H1 (cell line): ENCODE results near the gene PPP4R1. TPM values are rescaled to one million over a fixed set of nuclear protein-coding genes. Genes with fewer than 3 reads are reported as not detected.

Experiments
- POU5F1 ChIP-seq: IDR thresholded peaks from 2 replicates; pipeline ENCODE4 v1.6.1; 2011; ENCODE audit warnings: low read depth, mild to moderate bottlenecking, low read length, moderate library complexity
- SP4 ChIP-seq: IDR thresholded peaks from 2 replicates; pipeline ENCODE4 v1.6.1; 2012; ENCODE audit warnings: low read length, inconsistent platforms
- SRF ChIP-seq: IDR thresholded peaks from 2 replicates; pipeline ENCODE4 v1.6.1; 2011; ENCODE audit warnings: mild to moderate bottlenecking, low read depth, low read length, moderate library complexity
- polyA plus RNA-seq, 7 experiments: library from polyadenylated mRNA; depleted of rRNA in 3 of 7; stranded (reverse) in 5 of 7; unstranded in 2 of 7; fragments of >200 nt in 5 of 7; fragments of 200-250 nt in 2 of 7; gene quantifications; 1 replicate in 5 of 7; 2 replicates in 1 of 7; 4 replicates in 1 of 7; pipeline versions ENCODE4 v1.2.1 to v1.2.3, GENCODE V29; 2011 to 2013; ENCODE audit warnings: missing spikeins in 2 of 7, mixed read lengths in 2 of 7
- total RNA-seq: library from RNA; stranded (reverse); fragmentation: NEBNext Ultra II Directional; extraction: Animal tissue kit (Norgen Biotek cat#: 25700); gene quantifications from 2 replicates; pipeline ENCODE4 v1.2.1, GENCODE V29; 2021
- TF ChIP-seq, protein P1 (sequence below): IDR thresholded peaks from 2 replicates; pipeline ENCODE4 v1.6.1; 2012; ENCODE audit warnings: inconsistent platforms
- TF ChIP-seq, protein P2 (sequence below), 3 experiments: IDR thresholded peaks; 1 replicate in 2 of 3; 2 replicates in 1 of 3; pipeline versions ENCODE4 v1.5.1 to v1.6.1; 2011; ENCODE audit warnings: low read length in 3 of 3, mild to moderate bottlenecking in 3 of 3, inconsistent platforms in 2 of 3, low read depth in 1 of 3, moderate library complexity in 1 of 3; ENCODE audit not compliant: insufficient read depth in 1 of 3; ENCODE audit errors: control extremely low read depth in 1 of 3

Gene PPP4R1
- total and polyA plus RNA-seq, 2 of the 8 experiments (the other 6 are each of a cell fraction or from before 2014, with no cell fraction given): 67.4 to 96.1 TPM

DNA sequence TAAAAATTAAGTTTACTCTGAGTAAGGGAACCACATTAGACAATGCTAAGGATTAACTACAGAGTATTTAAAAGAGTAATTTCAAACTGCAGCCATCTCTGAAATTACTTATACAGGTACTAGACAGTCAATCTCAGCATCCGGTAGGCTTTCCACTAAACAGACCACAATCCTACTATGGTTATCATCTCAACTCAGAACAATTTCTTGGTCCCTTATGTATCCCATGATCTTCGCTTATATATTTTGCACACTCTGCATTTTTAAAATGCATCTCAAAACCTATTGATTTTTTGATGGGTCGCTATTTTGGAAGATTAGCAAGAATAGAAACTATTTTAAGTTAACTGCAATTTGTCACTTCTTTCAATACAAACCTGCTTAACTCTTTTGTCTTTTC lies 1.4 kb downstream of the PPP4R1 start (continued):
- TF ChIP-seq, protein P1, sequence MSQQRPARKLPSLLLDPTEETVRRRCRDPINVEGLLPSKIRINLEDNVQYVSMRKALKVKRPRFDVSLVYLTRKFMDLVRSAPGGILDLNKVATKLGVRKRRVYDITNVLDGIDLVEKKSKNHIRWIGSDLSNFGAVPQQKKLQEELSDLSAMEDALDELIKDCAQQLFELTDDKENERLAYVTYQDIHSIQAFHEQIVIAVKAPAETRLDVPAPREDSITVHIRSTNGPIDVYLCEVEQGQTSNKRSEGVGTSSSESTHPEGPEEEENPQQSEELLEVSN: no peak
- TF ChIP-seq SRF (no peak), POU5F1 (no peak), SP4 (no peak)
- TF ChIP-seq, protein P2, sequence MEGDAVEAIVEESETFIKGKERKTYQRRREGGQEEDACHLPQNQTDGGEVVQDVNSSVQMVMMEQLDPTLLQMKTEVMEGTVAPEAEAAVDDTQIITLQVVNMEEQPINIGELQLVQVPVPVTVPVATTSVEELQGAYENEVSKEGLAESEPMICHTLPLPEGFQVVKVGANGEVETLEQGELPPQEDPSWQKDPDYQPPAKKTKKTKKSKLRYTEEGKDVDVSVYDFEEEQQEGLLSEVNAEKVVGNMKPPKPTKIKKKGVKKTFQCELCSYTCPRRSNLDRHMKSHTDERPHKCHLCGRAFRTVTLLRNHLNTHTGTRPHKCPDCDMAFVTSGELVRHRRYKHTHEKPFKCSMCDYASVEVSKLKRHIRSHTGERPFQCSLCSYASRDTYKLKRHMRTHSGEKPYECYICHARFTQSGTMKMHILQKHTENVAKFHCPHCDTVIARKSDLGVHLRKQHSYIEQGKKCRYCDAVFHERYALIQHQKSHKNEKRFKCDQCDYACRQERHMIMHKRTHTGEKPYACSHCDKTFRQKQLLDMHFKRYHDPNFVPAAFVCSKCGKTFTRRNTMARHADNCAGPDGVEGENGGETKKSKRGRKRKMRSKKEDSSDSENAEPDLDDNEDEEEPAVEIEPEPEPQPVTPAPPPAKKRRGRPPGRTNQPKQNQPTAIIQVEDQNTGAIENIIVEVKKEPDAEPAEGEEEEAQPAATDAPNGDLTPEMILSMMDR (IDR thresholded peaks at IDR 0.05; ENCODE audit: control extremely low read depth in 1 of 3, insufficient read depth in 1 of 3, low read depth in 1 of 3, low read length in 3 of 3): no peak
